Adipocyte (in vitro differentiated cells): ENCODE data around the gene MGA.

Experiments
- DNase-seq: peaks from one replicate; pipeline ENCODE4 v3.0.0-alpha.2; 2015; ENCODE audit warnings: low read depth
- H3K27me3 ChIP-seq: replicated peaks from 2 replicates; pipeline ENCODE4 v1.7.0; 2013; ENCODE audit warnings: mild to moderate bottlenecking, low read length, moderate library complexity; ENCODE audit not compliant: control insufficient read depth, insufficient read depth
- H3K36me3 ChIP-seq: 2 replicates; pipeline ENCODE4 v1.7.0; 2013; ENCODE audit warnings: low read length, mild to moderate bottlenecking, moderate library complexity; ENCODE audit not compliant: control insufficient read depth, insufficient read depth, severe bottlenecking
- H3K4me1 ChIP-seq: 2 replicates; pipeline ENCODE4 v1.7.0; 2013; ENCODE audit warnings: mild to moderate bottlenecking, low read length, moderate library complexity; ENCODE audit not compliant: control insufficient read depth, insufficient read depth
- H3K4me3 ChIP-seq: 2 replicates; pipeline ENCODE4 v1.7.0; 2013; ENCODE audit warnings: mild to moderate bottlenecking, low read length, moderate library complexity
- H3K9ac ChIP-seq: 2 replicates; pipeline ENCODE4 v1.7.0; 2013; ENCODE audit warnings: mild to moderate bottlenecking, low read length, moderate library complexity
- H3K9me3 ChIP-seq: 2 replicates; pipeline ENCODE4 v1.7.0; 2013; ENCODE audit warnings: mild to moderate bottlenecking, low read length, moderate library complexity; ENCODE audit not compliant: control insufficient read depth

MGA gene

DNA sequence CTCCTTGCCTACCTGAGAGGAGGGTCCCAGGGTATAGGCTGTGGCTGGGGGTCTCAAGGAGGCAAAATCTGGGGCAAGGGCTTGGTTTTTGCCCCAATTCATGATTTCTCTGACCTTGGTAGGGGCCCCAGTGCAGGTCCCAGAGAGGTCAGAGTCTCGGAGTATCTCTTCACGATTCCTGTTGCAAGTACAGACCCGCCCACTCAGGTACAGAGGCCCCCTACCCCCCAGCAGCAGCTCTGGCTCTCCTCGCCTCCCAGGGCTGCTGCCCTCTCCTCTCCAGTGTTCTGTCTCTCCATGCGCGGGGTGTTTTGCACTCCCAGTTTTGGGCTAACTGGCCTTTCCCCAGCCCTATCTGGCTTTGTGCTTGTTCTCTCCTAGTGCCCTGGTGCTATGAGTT lies 162.3 kb downstream of the MGA start:
- Histone ChIP-seq H3K9me3 (no peaks in the 10 kb centered on the region), H3K27me3 (no peaks in the 10 kb centered on the region), H3K4me1 (peaks cover 3% of the 10 kb centered on the region), H3K9ac (no peak overlapping the region), H3K36me3 (peaks cover 81% of the 10 kb centered on the region), H3K4me3 (no peak overlapping the region)
- no peak for DNase-seq
